ENCODE measurements around the gene PAQR8.

DNA sequence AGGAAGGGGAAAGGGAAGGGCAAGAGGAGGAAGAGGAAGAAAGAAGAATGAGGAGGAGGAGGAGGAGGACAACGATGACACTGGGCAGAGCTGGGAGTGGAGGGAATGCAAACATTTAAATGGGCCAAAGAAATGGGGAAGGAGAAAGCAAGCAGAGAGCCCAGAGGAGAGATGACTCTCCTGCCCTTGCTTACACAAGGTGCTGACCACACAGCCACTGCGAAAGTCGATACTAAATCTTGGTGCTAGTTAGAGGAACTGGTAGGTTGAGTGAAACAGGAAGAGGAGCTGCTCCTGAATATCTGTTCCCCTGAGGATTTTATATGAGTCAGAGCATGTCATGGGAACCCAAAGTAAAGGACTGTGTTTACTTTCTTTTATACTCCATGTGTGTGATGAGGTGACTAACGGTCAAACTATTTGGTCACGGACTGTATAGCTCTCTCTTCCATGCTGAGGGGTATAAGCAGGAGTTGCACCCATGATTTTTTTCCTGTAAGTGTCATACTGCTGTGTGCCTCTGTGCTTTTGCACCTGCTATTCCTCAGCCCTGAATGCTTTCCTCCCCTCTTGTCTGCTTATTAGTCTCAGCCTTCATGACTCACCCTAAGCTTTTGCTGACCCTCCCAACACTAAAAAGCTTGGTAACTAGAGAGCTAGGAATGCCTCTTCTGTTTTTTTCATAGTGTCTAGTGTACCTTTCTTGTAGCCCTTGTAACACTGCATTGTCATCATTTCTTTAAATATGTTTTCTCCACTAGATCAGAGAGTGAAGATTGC, 9.5 kb upstream of the PAQR8 start:
- TF ChIP-seq, protein P1, sequence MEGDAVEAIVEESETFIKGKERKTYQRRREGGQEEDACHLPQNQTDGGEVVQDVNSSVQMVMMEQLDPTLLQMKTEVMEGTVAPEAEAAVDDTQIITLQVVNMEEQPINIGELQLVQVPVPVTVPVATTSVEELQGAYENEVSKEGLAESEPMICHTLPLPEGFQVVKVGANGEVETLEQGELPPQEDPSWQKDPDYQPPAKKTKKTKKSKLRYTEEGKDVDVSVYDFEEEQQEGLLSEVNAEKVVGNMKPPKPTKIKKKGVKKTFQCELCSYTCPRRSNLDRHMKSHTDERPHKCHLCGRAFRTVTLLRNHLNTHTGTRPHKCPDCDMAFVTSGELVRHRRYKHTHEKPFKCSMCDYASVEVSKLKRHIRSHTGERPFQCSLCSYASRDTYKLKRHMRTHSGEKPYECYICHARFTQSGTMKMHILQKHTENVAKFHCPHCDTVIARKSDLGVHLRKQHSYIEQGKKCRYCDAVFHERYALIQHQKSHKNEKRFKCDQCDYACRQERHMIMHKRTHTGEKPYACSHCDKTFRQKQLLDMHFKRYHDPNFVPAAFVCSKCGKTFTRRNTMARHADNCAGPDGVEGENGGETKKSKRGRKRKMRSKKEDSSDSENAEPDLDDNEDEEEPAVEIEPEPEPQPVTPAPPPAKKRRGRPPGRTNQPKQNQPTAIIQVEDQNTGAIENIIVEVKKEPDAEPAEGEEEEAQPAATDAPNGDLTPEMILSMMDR (IDR thresholded peaks at IDR 0.05): no peak
- TF ChIP-seq POLR2A (IDR thresholded peaks at IDR 0.05) (no peak), POLR2AphosphoS5 (IDR thresholded peaks at IDR 0.05) (peak; percentile 28), EP300 (IDR thresholded peaks at IDR 0.05) (no peak)
